IPS-20b (cell line): ENCODE data around the gene NR6A1.

Experiments used
- H3K27ac ChIP-seq: one replicate; pipeline ENCODE4 v1.5.1; 2013; ENCODE audit warnings: low read length
- H3K27me3 ChIP-seq: 2 replicates; pipeline ENCODE4 v1.6.1; 2013; ENCODE audit warnings: mild to moderate bottlenecking, low read length, inconsistent platforms; ENCODE audit not compliant: insufficient read depth
- H3K36me3 ChIP-seq: 2 replicates; pipeline ENCODE4 v1.6.1; 2013; ENCODE audit warnings: low read depth, mild to moderate bottlenecking, inconsistent platforms, low read length, moderate library complexity; ENCODE audit not compliant: insufficient read depth
- H3K4me1 ChIP-seq: 2 replicates; pipeline ENCODE4 v1.6.1; 2013; ENCODE audit warnings: mild to moderate bottlenecking, control low read depth, inconsistent platforms, low read length, moderate library complexity; ENCODE audit not compliant: insufficient read depth
- H3K4me3 ChIP-seq: 2 replicates; pipeline ENCODE4 v1.5.1; 2013; ENCODE audit warnings: mild to moderate bottlenecking, low read length, inconsistent platforms
- H3K9ac ChIP-seq: 2 replicates; pipeline ENCODE4 v1.6.1; 2013; ENCODE audit warnings: low read depth, mild to moderate bottlenecking, inconsistent platforms, low read length, moderate library complexity
- H3K9me3 ChIP-seq: 2 replicates; pipeline ENCODE4 v1.6.1; 2013; ENCODE audit warnings: mild to moderate bottlenecking, low read depth, low read length, inconsistent platforms; ENCODE audit not compliant: insufficient read depth

The NR6A1 gene

DNA sequence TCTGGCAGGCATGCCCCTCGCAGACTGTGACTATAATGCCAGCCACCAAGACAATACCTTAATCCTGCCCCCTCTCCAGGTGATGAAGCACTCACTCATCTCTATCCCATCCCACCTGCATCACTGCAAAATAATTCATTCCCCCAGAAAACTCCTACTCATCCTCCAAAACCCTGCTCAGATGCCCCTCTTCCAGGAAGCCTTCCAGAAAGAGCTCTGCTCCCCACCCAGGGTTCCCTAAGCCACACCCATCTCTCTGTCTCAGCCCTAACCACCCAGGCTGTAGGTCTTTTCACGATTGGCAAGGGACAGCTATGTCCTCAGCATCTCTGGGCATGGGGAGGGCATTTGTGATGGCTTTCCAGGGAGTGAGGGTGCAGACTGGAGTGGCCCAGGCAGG lies 281.1 kb downstream of the NR6A1 start:
- peaks cover 20% of the 10 kb centered on the region; the same call in 1 of the 2 replicates for H3K27me3 ChIP-seq
- H3K4me3 ChIP-seq: no peak overlapping the region
- H3K9me3 ChIP-seq: no peaks in the 10 kb centered on the region
- H3K27ac ChIP-seq: no peak overlapping the region
- peaks cover 6% of the 10 kb centered on the region; the same call in 1 of the 2 replicates for H3K4me1 ChIP-seq
- no peaks in the 10 kb centered on the region for H3K36me3 ChIP-seq
- no peak overlapping the region for H3K9ac ChIP-seq

DNA sequence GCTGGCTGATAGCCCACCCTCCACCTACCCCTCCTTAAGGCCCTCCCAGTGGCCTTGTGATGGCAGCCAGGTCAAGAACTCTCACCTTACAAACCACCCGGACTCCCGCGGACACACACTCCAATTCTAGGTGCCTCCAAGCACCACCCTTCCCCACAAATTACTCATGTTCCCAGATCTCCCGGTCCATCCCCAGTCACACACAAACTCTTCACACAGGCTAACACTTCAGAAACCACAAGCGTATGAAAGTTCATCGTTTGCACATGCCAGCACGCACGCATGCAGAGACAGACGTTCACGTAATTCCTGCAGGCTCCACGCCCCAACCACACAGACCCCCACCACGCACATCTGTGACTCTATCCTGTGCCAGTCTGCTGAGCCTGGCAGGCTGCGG lies 281.9 kb downstream of the NR6A1 start:
- Histone ChIP-seq H3K36me3 (no peaks in the 10 kb centered on the region), H3K27ac (no peak overlapping the region), H3K27me3 (peaks cover 20% of the 10 kb centered on the region; the same call in 1 of the 2 replicates), H3K9me3 (no peaks in the 10 kb centered on the region), H3K4me3 (no peak overlapping the region), H3K9ac (no peak overlapping the region), H3K4me1 (peaks cover 6% of the 10 kb centered on the region; the same call in 1 of the 2 replicates)

DNA sequence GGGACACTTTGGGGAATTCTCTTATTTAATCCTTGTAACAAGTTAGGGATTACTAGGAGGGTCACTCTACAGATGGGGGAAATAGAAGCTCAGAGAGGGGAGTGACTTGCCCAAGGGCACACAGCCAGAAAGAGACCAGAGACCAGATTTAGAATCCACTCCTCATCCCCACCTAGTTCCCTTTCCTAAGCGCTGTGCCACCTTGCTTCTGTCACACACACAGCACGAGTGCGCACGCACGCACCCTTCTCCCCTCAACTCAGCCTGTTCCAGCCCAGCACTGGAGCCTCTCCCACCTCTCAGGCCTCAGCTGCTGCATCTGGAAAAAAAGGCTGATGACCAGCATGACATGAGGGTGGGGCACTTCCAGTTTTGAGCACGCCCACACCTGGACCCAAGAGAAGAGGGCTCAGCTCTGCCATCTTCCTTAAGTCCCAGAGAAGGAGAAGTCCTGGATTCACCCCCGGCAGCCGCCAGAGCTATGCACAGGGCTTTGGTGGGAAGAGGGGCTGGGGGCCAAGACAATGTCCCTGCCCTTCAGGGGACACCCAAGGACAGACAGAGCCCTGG lies 282.4 kb downstream of the NR6A1 start:
- no peak overlapping the region for H3K4me3 ChIP-seq
- peaks cover 6% of the 10 kb centered on the region; the same call in 1 of the 2 replicates for H3K4me1 ChIP-seq
- H3K27ac ChIP-seq: no peak overlapping the region
- H3K36me3 ChIP-seq: no peaks in the 10 kb centered on the region
- no peak overlapping the region for H3K9ac ChIP-seq
- no peaks in the 10 kb centered on the region for H3K9me3 ChIP-seq
- H3K27me3 ChIP-seq: peaks cover 23% of the 10 kb centered on the region

DNA sequence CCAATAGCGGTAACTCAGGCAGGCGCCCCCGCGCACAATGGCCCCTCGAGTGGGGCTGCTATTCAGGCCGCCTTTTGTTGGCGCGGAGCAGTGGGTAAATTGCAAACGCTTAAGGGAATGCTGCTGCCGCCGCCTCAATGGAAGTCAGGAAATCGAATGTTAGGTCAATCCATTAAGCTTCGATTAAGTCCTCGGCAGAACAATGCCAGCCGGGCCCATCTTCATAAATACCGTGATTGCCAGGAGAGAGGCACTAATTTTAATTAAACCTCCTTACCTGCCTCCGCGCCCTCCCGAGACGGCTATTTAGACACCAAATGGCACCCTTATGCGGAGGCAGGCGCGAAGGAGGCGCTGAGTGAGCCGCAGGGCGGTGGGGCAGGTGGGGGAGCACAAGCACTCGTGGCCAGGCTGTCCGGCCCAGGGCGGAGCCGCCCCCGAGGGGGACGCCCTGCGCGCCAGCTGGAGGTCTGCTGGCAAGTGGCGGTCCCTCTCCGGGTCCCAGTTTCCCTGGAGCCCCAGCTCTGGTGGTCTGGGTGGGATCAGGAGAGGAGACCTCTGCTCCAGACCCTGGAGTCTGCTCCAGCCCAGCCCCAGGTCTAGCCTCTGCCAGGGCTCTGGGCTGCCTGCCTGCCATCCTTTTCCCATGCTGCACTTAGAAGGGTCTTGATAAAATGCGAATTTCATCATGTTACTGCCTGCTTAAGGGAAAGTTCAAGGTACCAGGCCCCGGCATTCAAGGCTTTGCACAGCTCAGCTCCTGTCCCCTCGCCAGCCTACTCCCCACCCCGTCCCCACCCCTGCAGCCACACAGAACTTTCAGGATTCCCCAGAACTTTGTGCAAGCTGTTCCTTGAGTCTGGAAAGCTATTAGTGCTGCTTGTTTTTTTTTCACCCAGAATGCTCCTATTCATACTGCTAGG lies 283.6 kb downstream of the NR6A1 start:
- no peak overlapping the region for H3K27ac ChIP-seq
- H3K9me3 ChIP-seq: no peaks in the 10 kb centered on the region
- H3K36me3 ChIP-seq: no peaks in the 10 kb centered on the region
- H3K4me1 ChIP-seq: peaks cover 6% of the 10 kb centered on the region; the same call in 1 of the 2 replicates
- H3K4me3 ChIP-seq: peak overlapping the region; percentile 35; the same call in 1 of the 2 replicates
- H3K9ac ChIP-seq: no peak overlapping the region
- H3K27me3 ChIP-seq: peaks cover 26% of the 10 kb centered on the region

- Histone ChIP-seq H3K4me1 (peaks cover 6% of the 10 kb centered on the region; the same call in 1 of the 2 replicates), H3K9ac (no peak overlapping the region), H3K4me3 (peak overlapping the region; percentile 35; the same call in 1 of the 2 replicates), H3K9me3 (no peaks in the 10 kb centered on the region), H3K27me3 (peaks cover 32% of the 10 kb centered on the region), H3K36me3 (no peaks in the 10 kb centered on the region), H3K27ac (no peak overlapping the region)
Observed at GRCh38 chr9:124486778-124487259, 284.3 kb downstream of the NR6A1 start.

DNA sequence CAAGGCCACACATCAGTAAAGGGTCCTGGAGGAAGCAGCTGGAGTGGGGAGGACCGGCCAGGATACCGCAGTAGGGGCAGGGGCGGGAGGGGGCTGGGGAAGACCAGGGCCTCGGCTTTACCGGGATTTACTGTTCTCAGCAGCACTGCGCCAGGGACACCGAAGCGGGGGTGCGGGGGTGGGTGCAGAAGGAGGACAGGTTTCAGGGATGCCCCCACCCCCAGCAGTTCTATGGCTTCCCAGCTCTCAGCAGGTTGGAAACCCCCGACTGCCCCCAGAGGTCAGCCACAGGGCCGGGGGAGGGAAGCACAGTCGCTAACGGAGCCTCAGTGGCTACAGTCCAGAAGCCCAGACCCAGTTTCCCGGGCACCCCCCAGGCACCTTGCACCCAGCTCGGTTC lies 285.2 kb downstream of the NR6A1 start:
- peaks cover 38% of the 10 kb centered on the region for H3K27me3 ChIP-seq
- H3K4me1 ChIP-seq: peaks cover 6% of the 10 kb centered on the region; the same call in 1 of the 2 replicates
- H3K36me3 ChIP-seq: no peaks in the 10 kb centered on the region
- H3K9ac ChIP-seq: no peak overlapping the region
- H3K4me3 ChIP-seq: no peak overlapping the region
- H3K27ac ChIP-seq: no peak overlapping the region
- H3K9me3 ChIP-seq: no peaks in the 10 kb centered on the region

DNA sequence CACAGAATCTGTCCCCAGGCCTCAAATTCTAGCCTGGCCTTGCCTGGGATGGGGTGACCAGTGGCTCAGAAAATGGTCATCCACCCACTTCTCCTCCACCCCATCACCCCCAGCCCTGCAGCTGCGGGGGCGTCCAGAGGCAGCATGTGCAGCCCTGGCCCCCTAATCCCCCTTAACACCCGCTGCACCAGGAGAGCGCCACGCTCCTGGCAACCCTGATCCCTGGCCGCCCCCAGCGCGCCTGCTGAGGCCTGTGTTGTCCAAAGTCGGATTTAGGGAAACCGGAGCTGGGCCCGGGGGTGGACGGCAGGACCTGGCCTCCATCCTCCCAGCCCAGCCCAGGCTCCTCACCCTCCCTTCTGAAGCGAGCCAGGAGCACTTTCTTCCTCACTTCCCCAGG lies 285.9 kb downstream of the NR6A1 start:
- Histone ChIP-seq H3K27ac (no peak overlapping the region), H3K9ac (no peak overlapping the region), H3K4me1 (peaks cover 8% of the 10 kb centered on the region; the same call in 1 of the 2 replicates), H3K9me3 (no peaks in the 10 kb centered on the region), H3K27me3 (peaks cover 44% of the 10 kb centered on the region), H3K4me3 (no peak overlapping the region), H3K36me3 (no peaks in the 10 kb centered on the region)

- Histone ChIP-seq H3K4me3 (no peak overlapping the region), H3K9me3 (no peaks in the 10 kb centered on the region), H3K27me3 (peaks cover 61% of the 10 kb centered on the region), H3K27ac (no peak overlapping the region), H3K4me1 (peaks cover 9% of the 10 kb centered on the region; the same call in 1 of the 2 replicates), H3K9ac (no peak overlapping the region), H3K36me3 (no peaks in the 10 kb centered on the region)
Observed at GRCh38 chr9:124483481-124483880, 287.6 kb downstream of the NR6A1 start.

- no peak overlapping the region for H3K27ac ChIP-seq
- peaks cover 9% of the 10 kb centered on the region; the same call in 1 of the 2 replicates for H3K4me1 ChIP-seq
- H3K9ac ChIP-seq: no peak overlapping the region
- H3K9me3 ChIP-seq: no peaks in the 10 kb centered on the region
- H3K36me3 ChIP-seq: no peaks in the 10 kb centered on the region
- H3K27me3 ChIP-seq: peaks cover 63% of the 10 kb centered on the region
- H3K4me3 ChIP-seq: peak overlapping the region; percentile 42; the same call in 1 of the 2 replicates
Observed at GRCh38 chr9:124482431-124483031, 288.6 kb downstream of the NR6A1 start.

GRCh38 chr9:124481115-124481514 lies 290.0 kb downstream of the NR6A1 start:
- Histone ChIP-seq H3K36me3 (no peaks in the 10 kb centered on the region), H3K27ac (no peak overlapping the region), H3K4me3 (no peak overlapping the region), H3K4me1 (peaks cover 4% of the 10 kb centered on the region; the same call in 1 of the 2 replicates), H3K9me3 (no peaks in the 10 kb centered on the region), H3K9ac (no peak overlapping the region), H3K27me3 (peaks cover 63% of the 10 kb centered on the region)

DNA sequence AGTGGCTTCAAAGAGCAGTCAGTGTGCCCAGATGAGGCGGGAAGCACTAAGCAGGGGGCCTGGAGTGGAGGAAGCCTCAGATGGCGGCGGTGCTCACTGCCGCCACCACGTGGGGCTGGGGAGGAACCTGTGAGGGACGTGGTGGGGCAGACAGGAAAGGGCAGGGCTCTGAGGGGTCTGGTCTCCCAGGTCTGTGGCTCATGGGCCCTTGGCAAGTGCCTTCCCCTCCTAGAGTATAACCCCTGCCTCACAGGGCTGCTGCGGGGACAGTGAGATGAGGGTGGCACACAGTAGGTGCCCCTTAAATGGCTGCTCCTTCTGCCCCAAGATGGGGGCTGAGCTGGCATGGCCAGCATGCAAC lies 290.5 kb downstream of the NR6A1 start:
- no peaks in the 10 kb centered on the region for H3K9me3 ChIP-seq
- peaks cover 68% of the 10 kb centered on the region for H3K27me3 ChIP-seq
- no peaks in the 10 kb centered on the region for H3K36me3 ChIP-seq
- H3K4me1 ChIP-seq: peaks cover 4% of the 10 kb centered on the region; the same call in 1 of the 2 replicates
- no peak overlapping the region for H3K4me3 ChIP-seq
- H3K9ac ChIP-seq: no peak overlapping the region
- no peak overlapping the region for H3K27ac ChIP-seq
